SH-SY5Y (cell line): ENCODE results near the gene TAPT1.

Experiments
- GATA2 ChIP-seq: IDR thresholded peaks from 2 replicates; pipeline ENCODE4 v1.6.1; 2011; ENCODE audit warnings: mild to moderate bottlenecking, low read depth, low read length
- GATA3 ChIP-seq: IDR thresholded peaks from 2 replicates; pipeline ENCODE4 v1.6.1; 2011; ENCODE audit warnings: low read depth, mild to moderate bottlenecking, low read length, moderate library complexity

- no peak for TF ChIP-seq GATA2
- no peak for TF ChIP-seq GATA3
Measured at GRCh38 chr4:16202598-16202997, 23.7 kb downstream of the TAPT1 start.
